Fibroblast of villous mesenchyme (primary cell): ENCODE data around the gene CKLF. TPM values are rescaled to one million over a fixed set of nuclear protein-coding genes. Genes with fewer than 3 reads are reported as not detected.

Experiments used
- DNase-seq: peaks from one replicate; pipeline ENCODE4 v3.0.0-alpha.2; 2010; ENCODE audit warnings: low read depth
- H3K4me3 ChIP-seq: 2 replicates; pipeline ENCODE4 v1.5.1; 2011; ENCODE audit warnings: low read depth, mild to moderate bottlenecking, low read length
- total RNA-seq: library from RNA; depleted of rRNA; stranded (reverse); fragments of >200 nt; gene quantifications from 2 replicates; pipeline ENCODE4 v1.2.3, GENCODE V29; 2012
- TF ChIP-seq, protein P1 (sequence below): IDR thresholded peaks from 2 replicates; pipeline ENCODE4 v1.5.1; 2012; ENCODE audit warnings: low read depth, mild to moderate bottlenecking, low read length; ENCODE audit not compliant: insufficient read depth

The CKLF gene
- total RNA-seq, 1 donor: 58.3 TPM

DNA sequence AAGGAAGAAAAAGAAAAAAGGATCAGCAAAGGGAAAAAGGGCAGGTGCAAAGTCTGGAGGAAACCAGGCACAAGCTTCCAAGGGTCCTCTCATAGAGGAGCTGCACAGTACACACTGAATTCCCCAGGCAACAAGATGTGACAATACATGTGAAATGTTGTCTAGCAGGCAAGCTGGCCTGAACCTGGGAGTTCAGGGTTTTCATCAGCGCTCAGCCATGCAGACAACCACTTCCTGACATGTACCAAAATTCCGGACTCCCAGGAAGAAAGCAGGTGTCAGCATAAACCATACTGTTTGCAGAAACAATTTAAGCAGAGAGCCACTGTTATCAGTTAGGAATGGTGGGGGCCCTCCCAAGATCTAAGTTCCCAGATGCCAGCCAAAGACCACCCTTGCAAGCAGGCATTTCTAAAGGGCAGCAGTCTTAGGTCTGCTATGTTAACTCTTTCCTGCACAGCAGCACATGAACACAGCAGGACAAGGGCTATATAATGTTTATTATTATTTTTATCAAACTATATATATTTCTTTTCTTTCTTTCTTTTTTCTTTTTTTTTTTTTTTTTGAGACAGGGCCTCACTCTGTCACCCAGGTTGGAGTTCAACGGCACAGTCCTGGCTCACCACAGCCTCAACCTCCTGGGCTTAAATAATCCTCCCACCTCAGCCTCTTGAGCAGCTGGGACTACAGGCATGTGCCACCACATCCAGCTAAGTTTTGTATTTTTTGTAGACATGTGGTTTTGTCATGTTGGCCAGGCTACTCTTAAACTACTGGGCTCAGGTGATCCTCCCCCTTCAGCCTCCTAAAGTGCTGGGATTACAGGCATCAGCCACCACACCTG, 12.5 kb upstream of the CKLF start:
- no peak for DNase-seq
- no peak overlapping the region for H3K4me3 ChIP-seq
- TF ChIP-seq, protein P1, sequence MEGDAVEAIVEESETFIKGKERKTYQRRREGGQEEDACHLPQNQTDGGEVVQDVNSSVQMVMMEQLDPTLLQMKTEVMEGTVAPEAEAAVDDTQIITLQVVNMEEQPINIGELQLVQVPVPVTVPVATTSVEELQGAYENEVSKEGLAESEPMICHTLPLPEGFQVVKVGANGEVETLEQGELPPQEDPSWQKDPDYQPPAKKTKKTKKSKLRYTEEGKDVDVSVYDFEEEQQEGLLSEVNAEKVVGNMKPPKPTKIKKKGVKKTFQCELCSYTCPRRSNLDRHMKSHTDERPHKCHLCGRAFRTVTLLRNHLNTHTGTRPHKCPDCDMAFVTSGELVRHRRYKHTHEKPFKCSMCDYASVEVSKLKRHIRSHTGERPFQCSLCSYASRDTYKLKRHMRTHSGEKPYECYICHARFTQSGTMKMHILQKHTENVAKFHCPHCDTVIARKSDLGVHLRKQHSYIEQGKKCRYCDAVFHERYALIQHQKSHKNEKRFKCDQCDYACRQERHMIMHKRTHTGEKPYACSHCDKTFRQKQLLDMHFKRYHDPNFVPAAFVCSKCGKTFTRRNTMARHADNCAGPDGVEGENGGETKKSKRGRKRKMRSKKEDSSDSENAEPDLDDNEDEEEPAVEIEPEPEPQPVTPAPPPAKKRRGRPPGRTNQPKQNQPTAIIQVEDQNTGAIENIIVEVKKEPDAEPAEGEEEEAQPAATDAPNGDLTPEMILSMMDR: no peak

DNA sequence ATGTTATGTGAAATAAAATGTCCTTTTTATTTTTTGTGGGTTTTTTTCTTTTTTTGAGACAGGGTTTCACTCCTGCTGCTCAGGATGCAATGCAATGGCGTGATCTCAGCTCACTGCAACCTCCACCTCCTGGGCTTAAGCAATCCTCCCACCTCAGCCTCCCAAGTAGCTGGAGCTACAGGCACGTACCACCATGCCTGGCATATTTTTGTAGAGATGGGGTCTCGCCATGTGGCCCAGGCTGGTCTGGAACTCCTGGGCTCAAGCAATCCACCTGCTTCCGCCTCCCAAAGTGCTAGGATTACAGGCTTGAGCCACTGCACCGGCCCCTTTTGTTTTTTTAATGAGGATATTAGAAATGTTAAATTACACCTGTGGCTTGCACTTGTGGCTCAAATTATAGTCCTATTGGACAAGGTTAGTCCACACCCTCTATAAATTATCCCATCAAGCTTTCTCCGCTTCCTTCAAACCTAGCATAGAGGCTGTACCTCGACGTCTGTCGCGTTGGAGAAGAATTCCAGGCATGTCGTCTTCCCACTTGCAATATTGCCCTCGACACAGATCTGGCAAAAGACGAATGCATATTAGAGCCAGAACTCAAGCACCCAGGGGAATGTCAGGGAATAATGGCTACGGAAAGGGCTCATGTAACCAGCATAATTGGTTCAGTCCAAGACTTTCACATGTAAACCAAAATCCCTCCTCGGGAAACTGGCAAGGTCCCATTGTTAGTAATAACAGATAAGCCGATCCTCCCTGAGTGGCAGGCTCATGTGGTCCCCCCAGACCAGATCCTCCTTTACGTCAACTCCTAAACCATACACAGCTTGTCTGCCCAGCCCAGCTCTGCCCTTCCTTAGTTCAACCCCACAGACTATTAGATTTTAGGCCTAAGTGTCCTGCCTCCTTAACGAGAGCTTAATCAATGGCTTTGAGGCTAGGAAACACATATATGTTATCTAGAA, 10.7 kb upstream of the CKLF start:
- TF ChIP-seq, protein P1: no peak
- DNase-seq: no peak
- H3K4me3 ChIP-seq: no peak overlapping the region

DNA sequence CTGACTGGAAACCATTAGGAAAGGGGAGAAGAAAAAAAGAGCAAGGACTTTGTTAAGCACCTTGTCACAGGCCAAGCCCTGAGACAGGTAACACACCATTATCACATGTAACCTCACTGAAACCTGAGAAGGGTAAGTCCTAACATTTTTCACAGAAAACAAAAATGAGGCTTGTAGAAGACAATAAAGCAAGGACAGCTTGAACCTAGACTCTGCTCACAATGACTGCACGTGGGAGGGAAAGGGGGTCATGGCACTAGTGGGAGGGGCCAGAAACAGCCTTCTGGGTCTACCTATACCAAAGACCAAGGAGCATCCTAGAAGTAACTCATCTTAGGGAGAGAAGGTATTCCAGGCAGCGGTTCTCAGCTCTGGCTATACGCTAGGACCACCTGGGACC, 10.0 kb upstream of the CKLF start:
- TF ChIP-seq, protein P1: no peak
- no peak overlapping the region for H3K4me3 ChIP-seq
- no peak for DNase-seq

DNA sequence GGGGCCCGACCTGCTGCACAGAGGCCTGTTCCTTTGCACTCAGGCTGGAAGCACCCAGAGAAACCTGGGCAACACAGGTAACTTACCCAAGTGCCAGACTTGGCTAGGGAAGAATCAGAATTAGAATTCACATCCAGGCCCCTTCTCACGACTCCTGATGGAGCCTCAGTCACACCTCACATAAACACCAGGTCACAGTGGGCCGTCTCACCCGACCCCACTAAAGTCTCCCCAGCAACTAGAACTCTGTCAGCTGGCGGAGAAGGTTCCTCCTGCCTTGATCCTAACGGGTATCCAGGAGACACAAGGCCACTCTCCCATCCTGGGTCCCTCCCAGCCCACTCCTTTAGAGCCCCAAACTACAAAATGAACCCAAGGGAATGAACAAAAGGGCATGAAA, 8.8 kb upstream of the CKLF start:
- no peak for DNase-seq
- TF ChIP-seq, protein P1: no peak
- H3K4me3 ChIP-seq: no peak overlapping the region

DNA sequence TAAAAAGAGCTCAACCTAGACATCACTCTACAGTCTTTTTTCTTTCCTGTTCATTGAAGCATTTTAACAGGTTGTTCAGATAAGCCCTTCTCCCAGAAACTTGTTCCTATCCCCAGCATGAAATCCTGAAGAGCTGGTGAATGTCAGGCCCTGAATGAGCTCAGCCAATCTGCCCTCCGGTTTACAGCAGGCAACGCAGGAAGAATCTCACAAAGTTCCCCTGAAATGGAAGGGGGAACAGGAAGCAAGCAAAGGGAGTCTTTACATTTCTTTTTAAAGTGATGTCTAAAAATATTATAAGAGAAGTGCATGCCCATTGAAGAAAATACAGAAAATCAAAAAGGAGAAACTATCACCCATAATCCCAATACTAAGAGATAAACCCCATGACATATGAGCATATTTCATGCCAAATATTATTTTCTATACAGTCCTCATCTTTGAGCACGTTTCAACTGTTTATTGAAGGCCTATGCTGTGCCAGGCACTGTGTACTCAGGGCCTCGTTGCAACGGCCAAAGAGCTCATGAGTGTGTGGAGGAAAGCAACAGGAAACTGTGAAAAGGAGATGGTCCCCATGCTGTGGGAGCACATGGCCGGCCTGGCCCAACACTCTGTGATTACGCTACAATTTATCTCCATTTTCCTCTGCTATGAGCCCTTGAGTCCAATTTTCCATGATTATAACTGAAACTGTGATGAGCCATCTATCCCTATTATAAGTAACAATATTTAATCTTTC, 8.2 kb upstream of the CKLF start:
- TF ChIP-seq, protein P1: no peak
- no peak for DNase-seq
- no peak overlapping the region for H3K4me3 ChIP-seq
